T-cell (primary cell): ENCODE measurements around the gene LDAF1. TPM values are rescaled to one million over a fixed set of nuclear protein-coding genes. Genes with fewer than 3 reads are reported as not detected.
"Not testable (repeated sequence)": the region's sequence is repeated elsewhere in the genome, so short reads cannot be mapped to it uniquely, and the experiment has no call there.

Source experiments
- ATAC-seq, 4 experiments: fragments of 200-7000 bp in 3 of 4; fragments of 150-1000 bp in 1 of 4; cut with Tn5 transposase; replicated peaks in 1 of 4; 1 replicate in 3 of 4; 2 replicates in 1 of 4; pipeline ENCODE4 v1.10.0; 2021; ENCODE audit warnings: moderate library complexity in 3 of 4, mild to moderate bottlenecking in 2 of 4, moderate number of reproducible peaks in 1 of 4
- CTCF ChIA-PET, 2 donors: fragments of 300-600 bp; sonication (Branson Sonifier 250); formaldehyde crosslinking; loops; one replicate each; lab custom pipeline; 2022; ENCODE audit warnings: antibody characterized with exemption in 2 of 2; lab: Charles Lee
- POLR2A ChIA-PET, 2 donors: fragments of 300-600 bp; sonication (Branson Sonifier 250); formaldehyde crosslinking; loops; one replicate each; lab custom pipeline; 2022; ENCODE audit warnings: antibody characterized with exemption in 2 of 2; lab: Charles Lee
- DNase-seq, 35 experiments: peaks; one replicate each; pipeline versions ENCODE4 v3.0.0 to v3.0.0-alpha.2; 2013 to 2023
- H3K27ac ChIP-seq: one replicate; pipeline ENCODE4 v1.5.1; 2013; ENCODE audit warnings: low read length
- H3K27me3 ChIP-seq, 2 experiments: replicated peaks in 1 of 2; 1 replicate in 1 of 2; 2 replicates in 1 of 2; pipeline versions ENCODE4 v1.6.1 to v1.7.0; 2013; ENCODE audit warnings: low read length in 1 of 2, mixed read lengths in 1 of 2; ENCODE audit not compliant: control insufficient read depth in 2 of 2, insufficient read depth in 2 of 2; ENCODE audit errors: extremely low read depth in 1 of 2
- H3K36me3 ChIP-seq, 2 donors: 1 replicate in 1 of 2; 2 replicates in 1 of 2; pipeline versions ENCODE4 v1.6.1 to v1.7.0; 2013; ENCODE audit warnings: low read length in 1 of 2; ENCODE audit not compliant: control insufficient read depth in 2 of 2, insufficient read depth in 1 of 2; ENCODE audit errors: extremely low read depth in 1 of 2
- H3K4me1 ChIP-seq, 2 experiments: 1 replicate in 1 of 2; 2 replicates in 1 of 2; pipeline versions ENCODE4 v1.6.1 to v1.7.0; 2013; ENCODE audit warnings: low read length in 2 of 2, mixed read lengths in 1 of 2; ENCODE audit not compliant: insufficient read depth in 2 of 2, control insufficient read depth in 1 of 2; ENCODE audit errors: extremely low read depth in 1 of 2
- H3K4me3 ChIP-seq, 2 donors: 1 replicate in 1 of 2; 2 replicates in 1 of 2; pipeline versions ENCODE4 v1.5.1 to v1.7.0; 2013; ENCODE audit warnings: mild to moderate bottlenecking in 2 of 2, low read length in 1 of 2, moderate library complexity in 1 of 2; ENCODE audit not compliant: control insufficient read depth in 1 of 2; ENCODE audit errors: extremely low read depth in 1 of 2
- H3K9me3 ChIP-seq: 2 replicates; pipeline ENCODE4 v1.7.0; 2013
- H3K27ac Mint-ChIP-seq, 2 donors: one replicate each; pipeline ENCODE4 v1.8.0; 2020 to 2021; ENCODE audit warnings: mild to moderate bottlenecking in 2 of 2, mixed read lengths in 2 of 2
- H3K27me3 Mint-ChIP-seq, 2 donors: one replicate each; pipeline ENCODE4 v1.8.0; 2021 to 2022; ENCODE audit warnings: mixed read lengths in 2 of 2
- H3K36me3 Mint-ChIP-seq: one replicate; pipeline ENCODE4 v1.8.0; 2021; ENCODE audit warnings: mixed read lengths
- H3K4me1 Mint-ChIP-seq, 3 donors: one replicate each; pipeline ENCODE4 v1.8.0; 2020 to 2022; ENCODE audit warnings: mixed read lengths in 3 of 3, mild to moderate bottlenecking in 1 of 3
- H3K4me3 Mint-ChIP-seq, 3 donors: one replicate each; pipeline ENCODE4 v1.8.0; 2020 to 2022; ENCODE audit warnings: mild to moderate bottlenecking in 3 of 3, mixed read lengths in 3 of 3, moderate library complexity in 3 of 3
- H3K9me3 Mint-ChIP-seq, 3 donors: one replicate each; pipeline ENCODE4 v1.8.0; 2020 to 2022; ENCODE audit warnings: mixed read lengths in 3 of 3
- WGBS: methylation state at CpG from one replicate; pipeline ENCODE4 v1.1.5; 2013; ENCODE audit warnings: missing lambda C conversion rate; ENCODE audit not compliant: insufficient coverage; 5-methylcytosine and 5-hydroxymethylcytosine counted together
- total RNA-seq, 35 experiments: library from RNA in 6 of 35; stranded (reverse) in 6 of 35; fragments of 120-200 nt in 1 of 35; gene quantifications; one replicate each; pipeline versions ENCODE4 v1.2.1 to v1.2.4 and lab custom pipeline; 2013 to 2026

Gene LDAF1
- total RNA-seq, 5 donors from 2014 or later (not counting 1 experiment from before 2014, with no cell fraction given): 11.0 to 15.2 (median 12.7) TPM

- H3K27ac ChIP-seq, H3K4me3 Mint-ChIP-seq, H3K9me3 ChIP-seq, CTCF ChIA-PET, H3K4me3 ChIP-seq, H3K4me1 ChIP-seq, DNase-seq, H3K4me1 Mint-ChIP-seq, H3K36me3 Mint-ChIP-seq, ATAC-seq, H3K9me3 Mint-ChIP-seq, H3K36me3 ChIP-seq, H3K27ac Mint-ChIP-seq: not testable (repeated sequence)
- POLR2A ChIA-PET: interaction anchor here in 1 of 2 donors (0.5 kb wide), 1 partner anchor 24 kb away, joined by 8 read pairs; no protein-coding TSS in a partner anchor
- WGBS: 43% methylated on average over 1 of the region's 8 CpGs
- peaks cover 11 to 23% of the 10 kb centered on the region in 2 donors for H3K27me3 Mint-ChIP-seq
- peaks cover 0 to 17% of the 10 kb centered on the region in 2 experiments for H3K27me3 ChIP-seq
These were observed 36.9 kb downstream of the LDAF1 start for GRCh38 chr16:21195330-21195729.

GRCh38 chr16:21197112-21197511 is 38.6 kb downstream of the LDAF1 start:
- peaks cover 0 to 4% (median 0%) of the 10 kb centered on the region in 3 donors for H3K4me1 Mint-ChIP-seq
- no peak overlapping the region for H3K27ac Mint-ChIP-seq
- H3K9me3 Mint-ChIP-seq: no peaks in the 10 kb centered on the region
- Histone ChIP-seq H3K36me3 (no peaks in the 10 kb centered on the region), H3K4me3 (no peak overlapping the region), H3K27me3 (peaks cover 0 to 17% of the 10 kb centered on the region in 2 experiments), H3K9me3 (no peaks in the 10 kb centered on the region), H3K27ac (no peak overlapping the region), H3K4me1 (no peaks in the 10 kb centered on the region)
- no CpG with 5 or more reads among the region's 1 CpG for WGBS
- ATAC-seq (no peak), DNase-seq (no peak)
- POLR2A ChIA-PET: no interaction called here
- H3K27me3 Mint-ChIP-seq: peaks cover 19 to 32% of the 10 kb centered on the region in 2 donors
- CTCF ChIA-PET: no interaction called here
- H3K36me3 Mint-ChIP-seq: no peaks in the 10 kb centered on the region
- H3K4me3 Mint-ChIP-seq: no peak overlapping the region

- DNase-seq: no peak
- Histone ChIP-seq H3K4me3 (no peak overlapping the region), H3K4me1 (no peaks in the 10 kb centered on the region), H3K27me3 (peaks cover 0 to 17% of the 10 kb centered on the region in 2 experiments), H3K27ac (no peak overlapping the region), H3K36me3 (no peaks in the 10 kb centered on the region), H3K9me3 (no peaks in the 10 kb centered on the region)
- peaks cover 23 to 32% of the 10 kb centered on the region in 2 donors for H3K27me3 Mint-ChIP-seq
- H3K27ac Mint-ChIP-seq: no peak overlapping the region
- WGBS: no CpG with 5 or more reads among the region's 3 CpGs
- no peaks in the 10 kb centered on the region for H3K9me3 Mint-ChIP-seq
- peaks cover 0 to 4% (median 0%) of the 10 kb centered on the region in 3 donors for H3K4me1 Mint-ChIP-seq
- ChIA-PET CTCF (no interaction called here), POLR2A (no interaction called here)
- H3K36me3 Mint-ChIP-seq: no peaks in the 10 kb centered on the region
- no peak overlapping the region for H3K4me3 Mint-ChIP-seq
- no peak for ATAC-seq
These were observed 39.1 kb downstream of the LDAF1 start for GRCh38 chr16:21197621-21198020.

GRCh38 chr16:21199607-21200218 is 41.2 kb downstream of the LDAF1 start:
- POLR2A ChIA-PET: no interaction called here
- WGBS: 42% methylated on average over 4 of the region's 5 CpGs

GRCh38 chr16:21203155-21203797 is 44.8 kb downstream of the LDAF1 start:
- H3K36me3 Mint-ChIP-seq: no peaks in the 10 kb centered on the region
- H3K9me3 Mint-ChIP-seq: no peaks in the 10 kb centered on the region
- CTCF ChIA-PET: no interaction called here
- Histone ChIP-seq H3K4me1 (no peaks in the 10 kb centered on the region), H3K9me3 (no peaks in the 10 kb centered on the region), H3K4me3 (no peak overlapping the region), H3K27me3 (peaks cover 2 to 14% of the 10 kb centered on the region in 2 experiments), H3K36me3 (no peaks in the 10 kb centered on the region), H3K27ac (no peak overlapping the region)
- POLR2A ChIA-PET: no interaction called here
- H3K4me1 Mint-ChIP-seq: no peaks in the 10 kb centered on the region
- DNase-seq (no peak), ATAC-seq (no peak)
- H3K4me3 Mint-ChIP-seq: no peak overlapping the region
- H3K27ac Mint-ChIP-seq: no peak overlapping the region
- 53% methylated on average over 2 of the region's 7 CpGs for WGBS
- H3K27me3 Mint-ChIP-seq: peaks cover 17 to 18% of the 10 kb centered on the region in 2 donors

More at GRCh38 chr16:21199607-21200218, 41.2 kb downstream of the LDAF1 start:
- no peaks in the 10 kb centered on the region for H3K4me1 ChIP-seq
- Mint-ChIP-seq H3K36me3 (no peaks in the 10 kb centered on the region), H3K4me1 (peaks cover 0 to 2% (median 0%) of the 10 kb centered on the region in 3 donors), H3K4me3 (no peak overlapping the region), H3K27me3 (peaks cover 22 to 23% of the 10 kb centered on the region in 2 donors), H3K27ac (no peak overlapping the region), H3K9me3 (no peaks in the 10 kb centered on the region)
- CTCF ChIA-PET: interaction anchor here in 1 of 2 donors (0.7 kb wide), 1 partner anchor 359 kb away, joined by 3 read pairs; no protein-coding TSS in a partner anchor
- no peaks in the 10 kb centered on the region for H3K36me3 ChIP-seq
- ATAC-seq (no peak), DNase-seq (no peak)
- no peak overlapping the region for H3K4me3 ChIP-seq
- peaks cover 2 to 16% of the 10 kb centered on the region in 2 experiments for H3K27me3 ChIP-seq
- no peak overlapping the region for H3K27ac ChIP-seq
- no peaks in the 10 kb centered on the region for H3K9me3 ChIP-seq

- peaks cover 2 to 6% of the 10 kb centered on the region in 2 experiments for H3K27me3 ChIP-seq
- no peak overlapping the region for H3K4me3 ChIP-seq
- ChIA-PET POLR2A (no interaction called here), CTCF (no interaction called here)
- no peak overlapping the region for H3K27ac Mint-ChIP-seq
- no peaks in the 10 kb centered on the region for H3K4me1 ChIP-seq
- ATAC-seq (no peak), DNase-seq (no peak)
- H3K4me1 Mint-ChIP-seq: no peaks in the 10 kb centered on the region
- no peaks in the 10 kb centered on the region for H3K9me3 ChIP-seq
- H3K36me3 ChIP-seq: no peaks in the 10 kb centered on the region
- H3K4me3 Mint-ChIP-seq: no peak overlapping the region
- peaks cover 19 to 24% of the 10 kb centered on the region in 2 donors for H3K27me3 Mint-ChIP-seq
- H3K27ac ChIP-seq: no peak overlapping the region
- H3K9me3 Mint-ChIP-seq: no peaks in the 10 kb centered on the region
- no peaks in the 10 kb centered on the region for H3K36me3 Mint-ChIP-seq
These were observed 46.8 kb downstream of the LDAF1 start for GRCh38 chr16:21205303-21205702.
